CD4-positive, alpha-beta memory T cell (primary cell): ENCODE data around the gene STX1A. TPM values are rescaled to one million over a fixed set of nuclear protein-coding genes. Genes with fewer than 3 reads are reported as not detected.

Experiments used
- CTCF ChIA-PET: fragments of 350-600 bp; sonication (Branson Sonifier 250); formaldehyde crosslinking; loops from one replicate; lab custom pipeline; 2021; ENCODE audit warnings: inconsistent platforms; ENCODE audit not compliant: partially characterized antibody; lab: Charles Lee
- POLR2A ChIA-PET: fragments of 350-600 bp; sonication (Branson Sonifier 250); formaldehyde crosslinking; loops from one replicate; lab custom pipeline; 2021; ENCODE audit not compliant: partially characterized antibody; lab: Charles Lee
- DNase-seq, 5 donors: peaks; one replicate each; pipeline versions ENCODE4 v3.0.0 to v3.0.0-alpha.2; 2020 to 2022; ENCODE audit warnings: mixed read lengths in 1 of 5
- H3K27ac ChIP-seq: one replicate; pipeline ENCODE4 v1.7.0; 2013; ENCODE audit warnings: low read depth, low read length
- H3K27me3 ChIP-seq: 2 replicates; pipeline ENCODE4 v1.7.0; 2013; ENCODE audit warnings: mild to moderate bottlenecking, low read length, moderate library complexity; ENCODE audit not compliant: insufficient read depth
- H3K36me3 ChIP-seq: 2 replicates; pipeline ENCODE4 v1.7.0; 2013; ENCODE audit warnings: mild to moderate bottlenecking, low read length, moderate library complexity; ENCODE audit not compliant: insufficient read depth
- H3K4me1 ChIP-seq: 2 replicates; pipeline ENCODE4 v1.7.0; 2013; ENCODE audit warnings: mild to moderate bottlenecking, low read length, moderate library complexity; ENCODE audit not compliant: insufficient read depth
- H3K4me3 ChIP-seq, 2 donors: one replicate each; pipeline ENCODE4 v1.7.0; 2013; ENCODE audit warnings: low read length in 2 of 2, mild to moderate bottlenecking in 1 of 2
- H3K9me3 ChIP-seq, 2 donors: one replicate each; pipeline ENCODE4 v1.7.0; 2013; ENCODE audit warnings: low read length in 2 of 2, control low read depth in 1 of 2; ENCODE audit not compliant: control insufficient read depth in 1 of 2
- H3K27ac Mint-ChIP-seq, 7 donors: one replicate each; pipeline ENCODE4 v1.8.0; 2020 to 2021; ENCODE audit warnings: mixed read lengths in 7 of 7, mild to moderate bottlenecking in 6 of 7, inconsistent platforms in 3 of 7, moderate library complexity in 3 of 7
- H3K27me3 Mint-ChIP-seq, 2 donors: one replicate each; pipeline ENCODE4 v1.8.0; 2020 to 2021; ENCODE audit warnings: mixed read lengths in 2 of 2
- H3K36me3 Mint-ChIP-seq, 2 donors: one replicate each; pipeline ENCODE4 v1.8.0; 2020 to 2021; ENCODE audit warnings: mixed read lengths in 2 of 2, inconsistent platforms in 1 of 2, mild to moderate bottlenecking in 1 of 2
- H3K4me1 Mint-ChIP-seq, 4 donors: one replicate each; pipeline ENCODE4 v1.8.0; 2020 to 2021; ENCODE audit warnings: mixed read lengths in 4 of 4, mild to moderate bottlenecking in 1 of 4
- H3K4me3 Mint-ChIP-seq, 8 donors: one replicate each; pipeline ENCODE4 v1.8.0; 2020 to 2021; ENCODE audit warnings: mixed read lengths in 8 of 8, mild to moderate bottlenecking in 7 of 8, moderate library complexity in 6 of 8, inconsistent platforms in 3 of 8
- H3K9me3 Mint-ChIP-seq, 8 donors: one replicate each; pipeline ENCODE4 v1.8.0; 2020 to 2021; ENCODE audit warnings: mixed read lengths in 8 of 8, mild to moderate bottlenecking in 5 of 8, inconsistent platforms in 3 of 8, moderate library complexity in 1 of 8
- intact Hi-C: fragments of 100-400 bp; cut with micrococcal nuclease; formaldehyde crosslinking; loops from one replicate; pipeline ENCODE4 v1.15.1; 2023
- microRNA-seq: library from miRNA; unstranded; fragments of <30 nt; microRNA quantifications from one replicate; pipeline ENCODE4 v1.2.0, GENCODE V29; 2021; ENCODE audit warnings: borderline replicate concordance, borderline number of aligned reads, borderline microRNAs expressed, mixed read lengths
- polyA plus RNA-seq, 2 donors: library from polyadenylated mRNA; unstranded; fragments of 300-500 nt; fragmentation: Illumina TruSeq; gene quantifications; one replicate each; pipeline ENCODE4 v1.2.3, GENCODE V29; 2021
- total RNA-seq, 2 experiments: library from RNA; stranded (reverse); gene quantifications; one replicate each; pipeline ENCODE4 v1.2.3, GENCODE V29; 2021

STX1A gene
- total and polyA plus RNA-seq, 4 experiments from 2014 or later: 1.2 to 8.3 (median 5.4) TPM

GRCh38 chr7:73652541-73652949 lies 66.9 kb downstream of the STX1A start:
- CTCF ChIA-PET: interaction anchor here (1.3 to 1.8 kb wide), 2 partner anchors 13 to 46 kb away, joined by 3 to 7 read pairs; no protein-coding TSS in a partner anchor
- Histone ChIP-seq H3K27ac (no peak overlapping the region), H3K9me3 (no peaks in the 10 kb centered on the region), H3K4me1 (peaks cover 9% of the 10 kb centered on the region), H3K27me3 (peaks cover 15% of the 10 kb centered on the region), H3K4me3 (no peak overlapping the region), H3K36me3 (no peaks in the 10 kb centered on the region)
- no peak overlapping the region for H3K27ac Mint-ChIP-seq
- no peaks in the 10 kb centered on the region for H3K36me3 Mint-ChIP-seq
- peaks cover 30 to 33% of the 10 kb centered on the region in 2 donors for H3K27me3 Mint-ChIP-seq
- POLR2A ChIA-PET: no interaction called here
- H3K9me3 Mint-ChIP-seq: peaks cover 0 to 2% (median 0%) of the 10 kb centered on the region in 8 donors
- no peak for DNase-seq
- H3K4me3 Mint-ChIP-seq: no peak overlapping the region
- intact Hi-C loops: no loop called here
- peaks cover 0 to 6% (median under 1%) of the 10 kb centered on the region in 4 donors for H3K4me1 Mint-ChIP-seq

DNA sequence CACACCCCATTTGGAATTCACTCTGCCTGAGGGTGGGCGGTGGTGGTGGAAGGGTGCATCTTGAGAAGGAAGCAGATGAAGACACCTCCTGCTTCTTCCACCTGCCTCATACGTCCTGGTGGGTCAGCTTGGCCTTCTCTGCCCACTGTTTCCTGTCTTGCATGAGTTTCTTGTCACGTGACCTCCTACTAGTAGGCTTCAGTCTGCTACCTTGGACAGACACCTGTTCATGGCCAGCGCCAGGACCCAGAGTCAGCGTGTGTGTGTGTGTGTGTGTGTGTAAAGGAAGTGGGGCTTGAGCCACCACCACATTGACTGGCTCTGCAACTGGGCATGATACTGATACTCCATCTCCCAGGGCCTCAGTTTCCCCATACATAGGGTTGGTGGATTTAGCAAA lies 68.9 kb downstream of the STX1A start:
- H3K9me3 Mint-ChIP-seq: peaks cover 0 to 2% (median 0%) of the 10 kb centered on the region in 8 donors

GRCh38 chr7:73649576-73649975 lies 69.9 kb downstream of the STX1A start:
- peaks cover 0 to 2% (median 0%) of the 10 kb centered on the region in 8 donors for H3K9me3 Mint-ChIP-seq
- H3K27me3 ChIP-seq: peaks cover 15% of the 10 kb centered on the region
- no peaks in the 10 kb centered on the region for H3K36me3 ChIP-seq
- no peak overlapping the region for H3K27ac Mint-ChIP-seq
- CTCF ChIA-PET: no interaction called here
- H3K27ac ChIP-seq: no peak overlapping the region
- H3K4me3 ChIP-seq: no peak overlapping the region
- H3K4me3 Mint-ChIP-seq: peak overlapping the region in 3 of 8 donors; percentile 15 to 26 (median 16)
- DNase-seq: no peak
- intact Hi-C loops: no loop called here
- POLR2A ChIA-PET: no interaction called here
- H3K36me3 Mint-ChIP-seq: no peaks in the 10 kb centered on the region
- H3K9me3 ChIP-seq: no peaks in the 10 kb centered on the region
- peaks cover 43 to 44% of the 10 kb centered on the region in 2 donors for H3K27me3 Mint-ChIP-seq
- peaks cover 0 to 6% (median under 1%) of the 10 kb centered on the region in 4 donors for H3K4me1 Mint-ChIP-seq
- H3K4me1 ChIP-seq: peaks cover 9% of the 10 kb centered on the region

More for the DNA sequence above, 68.9 kb downstream of the STX1A start:
- no peaks in the 10 kb centered on the region for H3K36me3 Mint-ChIP-seq
- H3K27ac Mint-ChIP-seq: no peak overlapping the region
- intact Hi-C loops: no loop called here
- DNase-seq: no peak
- ChIA-PET POLR2A (no interaction called here), CTCF (no interaction called here)
- peaks cover 0 to 6% (median under 1%) of the 10 kb centered on the region in 4 donors for H3K4me1 Mint-ChIP-seq
- H3K27me3 Mint-ChIP-seq: peaks cover 39 to 44% of the 10 kb centered on the region in 2 donors
- H3K4me3 Mint-ChIP-seq: no peak overlapping the region
- no peaks in the 10 kb centered on the region for H3K36me3 ChIP-seq
- peaks cover 15% of the 10 kb centered on the region for H3K27me3 ChIP-seq
- no peaks in the 10 kb centered on the region for H3K9me3 ChIP-seq
- peaks cover 9% of the 10 kb centered on the region for H3K4me1 ChIP-seq
- H3K4me3 ChIP-seq: no peak overlapping the region
- H3K27ac ChIP-seq: no peak overlapping the region

Small RNA genes within 50 kb of the gene (microRNA-seq; reads per million reads assigned to microRNA genes)
- gene MIR4284: not detected

Other genes starting within 250 kb of the STX1A start
- 10 to 100 TPM; 75.3 to 78.6 TPM for gene BAZ1B, start 197.4 kb downstream of the STX1A start, total RNA-seq
- gene BAZ1B, start 197.4 kb downstream of the STX1A start, polyA plus RNA-seq: 10 to 100 TPM in 1 of 2 donors, 1 to 10 TPM in 1; 5.8 to 29.1 TPM
- 10 to 100 TPM; 57.0 to 58.0 TPM for gene BCL7B, start 162.0 kb downstream of the STX1A start, total RNA-seq
- 100 to 1,000 TPM in 1 of 2 donors, 10 to 100 TPM in 1; 84.2 to 112 TPM for gene BCL7B, start 162.0 kb downstream of the STX1A start, polyA plus RNA-seq
- gene TBL2, start 141.1 kb downstream of the STX1A start, total RNA-seq: 10 to 100 TPM; 45.4 to 47.5 TPM
- gene TBL2, start 141.1 kb downstream of the STX1A start, polyA plus RNA-seq: 10 to 100 TPM; 15.6 to 20.5 TPM
- gene MLXIPL, start 95.1 kb downstream of the STX1A start, total RNA-seq: not detected
- gene MLXIPL, start 95.1 kb downstream of the STX1A start, polyA plus RNA-seq: not detected
- not detected for gene VPS37D, start 51.8 kb downstream of the STX1A start, total RNA-seq
- not detected for gene VPS37D, start 51.8 kb downstream of the STX1A start, polyA plus RNA-seq
- 10 to 100 TPM; 16.3 to 16.5 TPM for gene DNAJC30, start 36.2 kb downstream of the STX1A start, total RNA-seq
- gene DNAJC30, start 36.2 kb downstream of the STX1A start, polyA plus RNA-seq: 1 to 10 TPM; 8.3 to 9.4 TPM
- 10 to 100 TPM; 54.3 to 60.6 TPM for gene BUD23, start 36.1 kb downstream of the STX1A start, total RNA-seq
- gene BUD23, start 36.1 kb downstream of the STX1A start, polyA plus RNA-seq: 100 to 1,000 TPM; 114 to 187 TPM
- gene ABHD11, start 19.1 kb upstream of the STX1A start, total RNA-seq: 10 to 100 TPM; 22.3 to 23.9 TPM
- 10 to 100 TPM in 1 of 2 donors, 1 to 10 TPM in 1; 7.4 to 13.1 TPM for gene ABHD11, start 19.1 kb upstream of the STX1A start, polyA plus RNA-seq
- gene CLDN3, start 50.6 kb upstream of the STX1A start, total RNA-seq: not detected
- gene CLDN3, start 50.6 kb upstream of the STX1A start, polyA plus RNA-seq: not detected
- not detected for gene CLDN4, start 111.3 kb upstream of the STX1A start, total RNA-seq
- under 1 TPM in 1 of 2 donors, not detected in 1; 0.05 TPM for gene CLDN4, start 111.3 kb upstream of the STX1A start, polyA plus RNA-seq
- 1 to 10 TPM; 6.1 to 7.6 TPM for gene METTL27, start 122.8 kb upstream of the STX1A start, total RNA-seq
- gene METTL27, start 122.8 kb upstream of the STX1A start, polyA plus RNA-seq: under 1 TPM in 1 of 2 donors, not detected in 1; 0.49 TPM
- gene TMEM270, start 141.5 kb upstream of the STX1A start, total RNA-seq: not detected
- not detected for gene TMEM270, start 141.5 kb upstream of the STX1A start, polyA plus RNA-seq